Esophagus muscularis mucosa (tissue), 3 donors: ENCODE data around the gene PUSL1.

Experiments used
- POLR2A ChIP-seq: fragments of 450-650 bp; IDR thresholded peaks from one replicate; pipeline ENCODE4 v1.6.1; 2017; ENCODE audit warnings: antibody characterized with exemption, moderate library complexity, mild to moderate bottlenecking, low read depth
- TF ChIP-seq, protein P1 (sequence below), 3 experiments: fragments of 200-600 bp in 2 of 3; fragments of 450-650 bp in 1 of 3; sonication (generic) in 2 of 3; IDR thresholded peaks; one replicate each; pipeline ENCODE4 v1.5.1; 2017 to 2019; ENCODE audit warnings: antibody characterized with exemption in 3 of 3, mild to moderate bottlenecking in 2 of 3, moderate library complexity in 1 of 3

DNA sequence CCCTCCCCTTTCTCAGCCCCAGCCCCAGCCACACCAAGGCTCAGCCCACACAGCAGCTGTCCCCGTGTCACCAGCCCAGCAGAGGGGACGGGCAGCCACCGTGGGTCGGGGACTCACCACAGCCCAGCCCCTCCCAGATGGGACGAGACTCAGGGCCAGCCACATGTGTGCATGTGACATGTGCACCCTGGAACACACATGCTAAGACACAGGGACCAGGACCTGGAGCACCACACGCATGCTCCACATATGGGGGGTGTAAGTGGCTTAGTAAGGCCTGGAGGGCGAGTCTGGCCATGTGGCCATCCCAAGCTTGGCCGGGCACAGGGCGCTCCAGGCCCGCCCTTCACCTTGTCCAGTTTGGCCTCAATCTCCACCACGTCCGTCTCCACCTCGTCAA, 4.7 kb upstream of the PUSL1 start:
- TF ChIP-seq POLR2A: no peak
- TF ChIP-seq, protein P1, sequence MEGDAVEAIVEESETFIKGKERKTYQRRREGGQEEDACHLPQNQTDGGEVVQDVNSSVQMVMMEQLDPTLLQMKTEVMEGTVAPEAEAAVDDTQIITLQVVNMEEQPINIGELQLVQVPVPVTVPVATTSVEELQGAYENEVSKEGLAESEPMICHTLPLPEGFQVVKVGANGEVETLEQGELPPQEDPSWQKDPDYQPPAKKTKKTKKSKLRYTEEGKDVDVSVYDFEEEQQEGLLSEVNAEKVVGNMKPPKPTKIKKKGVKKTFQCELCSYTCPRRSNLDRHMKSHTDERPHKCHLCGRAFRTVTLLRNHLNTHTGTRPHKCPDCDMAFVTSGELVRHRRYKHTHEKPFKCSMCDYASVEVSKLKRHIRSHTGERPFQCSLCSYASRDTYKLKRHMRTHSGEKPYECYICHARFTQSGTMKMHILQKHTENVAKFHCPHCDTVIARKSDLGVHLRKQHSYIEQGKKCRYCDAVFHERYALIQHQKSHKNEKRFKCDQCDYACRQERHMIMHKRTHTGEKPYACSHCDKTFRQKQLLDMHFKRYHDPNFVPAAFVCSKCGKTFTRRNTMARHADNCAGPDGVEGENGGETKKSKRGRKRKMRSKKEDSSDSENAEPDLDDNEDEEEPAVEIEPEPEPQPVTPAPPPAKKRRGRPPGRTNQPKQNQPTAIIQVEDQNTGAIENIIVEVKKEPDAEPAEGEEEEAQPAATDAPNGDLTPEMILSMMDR (IDR thresholded peaks at IDR 0.05): no peak
